NCI-H510A treated with DMSO at 0.1 percent for 48 hours (cell line): ENCODE data around the gene NFATC2IP.
"Not testable (repeated sequence)": the region's sequence is repeated elsewhere in the genome, so short reads cannot be mapped to it uniquely, and the experiment has no call there.

Experiments used
- DNase-seq: peaks from one replicate; lab custom pipeline; 2025; lab: John Stamatoyannopoulos, UW

Gene NFATC2IP

DNA sequence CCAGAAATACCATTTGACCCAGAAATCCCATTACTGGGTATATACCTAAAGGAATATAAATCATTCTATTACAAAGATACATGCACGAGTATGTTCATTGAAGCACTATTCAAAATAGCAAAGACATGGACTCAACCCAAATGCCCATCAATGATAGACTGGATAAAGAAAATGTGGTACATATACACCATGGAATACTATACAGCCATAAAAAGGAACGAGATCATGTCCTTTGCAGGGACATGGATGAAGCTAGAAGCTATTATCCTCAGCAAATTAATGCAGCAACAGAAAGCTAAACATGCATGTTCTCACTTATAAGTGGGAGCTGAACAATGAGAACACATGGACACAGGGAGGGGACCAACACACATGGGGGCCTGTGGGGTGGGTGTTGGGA, 24.5 kb upstream of the NFATC2IP start:
- not testable (repeated sequence) for DNase-seq

DNA sequence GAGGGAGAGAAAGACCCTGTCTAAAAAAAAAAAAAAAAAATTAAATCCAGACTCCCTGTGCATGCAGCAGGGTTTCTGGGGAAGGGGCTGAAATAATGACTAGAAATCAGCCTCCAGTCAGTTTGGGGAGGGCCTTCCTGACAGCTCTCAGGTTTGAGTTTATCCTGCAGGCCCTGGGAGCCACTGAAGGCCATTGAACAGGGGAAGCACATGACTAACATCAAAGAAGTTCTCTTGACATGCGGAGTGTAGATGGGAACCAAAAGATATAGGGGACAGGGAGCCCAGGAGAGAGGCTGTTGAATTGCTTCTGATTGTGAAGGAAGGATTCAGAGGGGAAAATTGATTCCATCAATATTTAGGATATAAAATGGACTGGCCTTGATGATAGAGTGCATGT, 22.9 kb upstream of the NFATC2IP start:
- no peak for DNase-seq

DNA sequence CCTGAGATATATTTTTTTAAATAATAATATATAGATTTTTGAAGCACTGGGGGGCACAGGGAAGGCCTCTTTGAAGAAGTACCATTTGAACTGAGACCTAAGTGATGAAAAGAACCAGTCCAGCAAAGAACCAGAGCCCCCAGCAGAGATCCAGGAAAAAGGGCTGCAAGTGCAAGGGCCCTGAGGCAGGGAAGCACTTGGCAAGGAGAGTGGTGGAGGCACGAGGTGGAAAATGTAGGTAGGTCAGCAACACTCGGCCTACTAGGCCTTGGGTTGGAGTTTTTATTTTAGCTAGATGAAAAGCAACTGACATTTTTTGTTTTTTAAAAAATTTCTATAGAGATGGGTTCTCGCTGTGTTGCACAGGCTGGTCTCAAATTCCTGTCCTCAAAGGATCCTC, 20.5 kb upstream of the NFATC2IP start:
- no peak for DNase-seq

DNA sequence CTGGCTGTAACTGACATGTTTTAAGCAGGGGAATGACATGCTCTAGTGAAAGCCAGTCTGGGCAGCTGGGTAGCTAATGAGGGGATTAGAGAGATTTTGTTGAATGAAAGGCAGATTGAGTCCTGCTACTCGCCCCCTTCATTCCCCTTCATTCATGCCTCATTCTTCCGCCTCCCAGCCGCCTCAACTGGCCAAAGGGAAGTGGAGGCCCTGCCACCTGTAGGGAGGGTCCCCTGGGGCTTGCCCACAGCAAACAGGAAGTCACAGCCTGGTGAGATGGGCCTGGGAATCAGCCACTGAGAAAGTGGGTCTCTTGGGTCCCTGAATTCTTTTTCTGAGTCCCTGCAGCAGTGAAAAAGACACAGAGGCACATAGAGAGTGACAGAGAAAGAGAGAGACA, 20.1 kb upstream of the NFATC2IP start:
- no peak for DNase-seq

DNA sequence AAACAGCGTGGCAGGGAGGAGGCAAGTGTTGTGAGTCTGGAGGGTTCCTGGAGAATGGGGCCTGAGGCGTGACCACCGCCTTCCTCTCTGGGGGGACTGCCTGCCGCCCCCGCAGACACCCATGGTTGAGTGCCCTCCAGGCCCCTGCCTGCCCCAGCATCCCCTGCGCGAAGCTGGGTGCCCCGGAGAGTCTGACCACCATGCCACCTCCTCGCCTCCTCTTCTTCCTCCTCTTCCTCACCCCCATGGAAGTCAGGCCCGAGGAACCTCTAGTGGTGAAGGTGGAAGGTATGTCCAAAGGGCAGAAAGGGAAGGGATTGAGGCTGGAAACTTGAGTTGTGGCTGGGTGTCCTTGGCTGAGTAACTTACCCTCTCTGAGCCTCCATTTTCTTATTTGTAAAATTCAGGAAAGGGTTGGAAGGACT, 18.9 kb upstream of the NFATC2IP start, which contains the start of gene CD19:
Gene CD19 (plus strand): TSS at position 171 of the 425 bp plus-strand sequence. CDS start 30 bp downstream, at position 201.
- DNase-seq = no peak

DNA sequence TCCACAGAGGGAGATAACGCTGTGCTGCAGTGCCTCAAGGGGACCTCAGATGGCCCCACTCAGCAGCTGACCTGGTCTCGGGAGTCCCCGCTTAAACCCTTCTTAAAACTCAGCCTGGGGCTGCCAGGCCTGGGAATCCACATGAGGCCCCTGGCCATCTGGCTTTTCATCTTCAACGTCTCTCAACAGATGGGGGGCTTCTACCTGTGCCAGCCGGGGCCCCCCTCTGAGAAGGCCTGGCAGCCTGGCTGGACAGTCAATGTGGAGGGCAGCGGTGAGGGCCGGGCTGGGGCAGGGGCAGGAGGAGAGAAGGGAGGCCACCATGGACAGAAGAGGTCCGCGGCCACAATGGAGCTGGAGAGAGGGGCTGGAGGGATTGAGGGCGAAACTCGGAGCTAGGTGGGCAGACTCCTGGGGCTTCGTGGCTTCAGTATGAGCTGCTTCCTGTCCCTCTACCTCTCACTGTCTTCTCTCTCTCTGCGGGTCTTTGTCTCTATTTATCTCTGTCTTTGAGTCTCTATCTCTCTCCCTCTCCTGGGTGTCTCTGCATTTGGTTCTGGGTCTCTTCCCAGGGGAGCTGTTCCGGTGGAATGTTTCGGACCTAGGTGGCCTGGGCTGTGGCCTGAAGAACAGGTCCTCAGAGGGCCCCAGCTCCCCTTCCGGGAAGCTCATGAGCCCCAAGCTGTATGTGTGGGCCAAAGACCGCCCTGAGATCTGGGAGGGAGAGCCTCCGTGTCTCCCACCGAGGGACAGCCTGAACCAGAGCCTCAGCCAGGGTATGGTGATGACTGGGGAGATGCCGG, 18.2 kb upstream of the NFATC2IP start:
- no peak for DNase-seq

DNA sequence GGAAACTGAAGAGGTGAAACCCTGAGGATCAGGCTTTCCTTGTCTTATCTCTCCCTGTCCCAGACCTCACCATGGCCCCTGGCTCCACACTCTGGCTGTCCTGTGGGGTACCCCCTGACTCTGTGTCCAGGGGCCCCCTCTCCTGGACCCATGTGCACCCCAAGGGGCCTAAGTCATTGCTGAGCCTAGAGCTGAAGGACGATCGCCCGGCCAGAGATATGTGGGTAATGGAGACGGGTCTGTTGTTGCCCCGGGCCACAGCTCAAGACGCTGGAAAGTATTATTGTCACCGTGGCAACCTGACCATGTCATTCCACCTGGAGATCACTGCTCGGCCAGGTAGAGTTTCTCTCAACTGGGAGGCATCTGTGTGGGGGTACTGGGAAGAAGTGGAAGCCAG, 17.6 kb upstream of the NFATC2IP start:
- DNase-seq = no peak

DNA sequence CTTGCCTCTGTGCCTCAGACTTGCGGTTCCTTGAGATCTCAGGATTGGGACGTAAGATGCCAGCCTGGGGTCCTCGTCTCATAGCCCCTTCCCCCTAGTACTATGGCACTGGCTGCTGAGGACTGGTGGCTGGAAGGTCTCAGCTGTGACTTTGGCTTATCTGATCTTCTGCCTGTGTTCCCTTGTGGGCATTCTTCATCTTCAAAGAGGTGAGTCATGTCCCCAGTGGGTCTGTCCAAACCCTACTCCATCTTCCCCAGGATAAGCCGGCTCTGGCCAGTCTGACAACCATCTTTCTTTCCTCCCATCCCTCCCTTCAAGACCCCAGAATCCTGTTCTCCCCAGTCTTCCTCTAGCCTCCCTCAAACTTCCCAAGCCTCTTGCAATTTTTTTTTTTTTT, 15.4 kb upstream of the NFATC2IP start:
- no peak for DNase-seq

DNA sequence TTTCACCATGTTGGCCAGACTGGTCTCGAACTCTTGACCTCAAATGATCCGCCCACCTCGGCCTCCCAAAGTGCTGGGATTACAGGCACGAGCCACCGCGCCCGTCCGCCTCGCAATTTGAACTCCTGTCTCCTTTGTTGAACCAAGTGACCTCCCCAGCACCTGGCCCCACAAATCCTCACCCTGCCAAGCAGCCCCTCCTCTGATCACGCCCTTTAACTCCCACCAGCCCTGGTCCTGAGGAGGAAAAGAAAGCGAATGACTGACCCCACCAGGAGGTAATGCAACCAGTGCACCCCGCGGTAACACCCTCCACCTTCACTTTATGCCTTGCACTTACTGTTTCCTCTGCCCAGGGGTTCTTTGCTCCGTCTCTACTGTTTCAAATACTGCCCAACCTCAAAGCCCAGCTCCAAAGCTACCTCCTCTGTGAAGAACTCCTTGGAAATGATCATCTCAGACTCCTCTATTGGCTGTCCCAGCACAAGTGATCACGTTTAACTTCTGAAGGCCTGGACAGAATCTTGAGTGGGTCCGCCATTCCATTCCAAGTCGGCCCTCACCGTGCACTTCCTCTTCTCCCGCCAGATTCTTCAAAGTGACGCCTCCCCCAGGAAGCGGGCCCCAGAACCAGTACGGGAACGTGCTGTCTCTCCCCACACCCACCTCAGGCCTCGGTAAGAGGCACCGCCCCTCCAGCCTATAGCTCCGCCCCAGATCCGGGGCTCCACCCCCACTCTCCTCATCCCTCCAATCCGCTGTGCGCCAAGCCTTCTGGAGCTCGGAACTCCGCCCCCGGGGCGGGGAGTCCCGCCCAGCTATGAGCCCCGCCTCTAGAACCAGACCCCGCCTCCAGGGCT, 14.6 kb upstream of the NFATC2IP start:
- no peak for DNase-seq

DNA sequence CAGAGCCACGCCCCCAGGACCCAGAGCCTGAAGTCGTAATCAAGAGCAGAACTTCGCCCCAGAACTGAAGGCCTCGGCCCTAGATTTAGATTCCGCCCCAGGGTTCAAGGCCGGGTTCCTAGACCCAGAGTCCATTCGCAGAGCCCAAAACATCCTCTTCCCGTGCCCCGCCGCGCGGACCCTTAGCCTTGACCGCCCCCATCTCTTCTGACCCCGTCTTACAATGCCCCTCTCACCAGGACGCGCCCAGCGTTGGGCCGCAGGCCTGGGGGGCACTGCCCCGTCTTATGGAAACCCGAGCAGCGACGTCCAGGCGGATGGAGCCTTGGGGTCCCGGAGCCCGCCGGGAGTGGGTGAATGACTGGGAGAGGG, 14.0 kb upstream of the NFATC2IP start:
- no peak for DNase-seq

DNA sequence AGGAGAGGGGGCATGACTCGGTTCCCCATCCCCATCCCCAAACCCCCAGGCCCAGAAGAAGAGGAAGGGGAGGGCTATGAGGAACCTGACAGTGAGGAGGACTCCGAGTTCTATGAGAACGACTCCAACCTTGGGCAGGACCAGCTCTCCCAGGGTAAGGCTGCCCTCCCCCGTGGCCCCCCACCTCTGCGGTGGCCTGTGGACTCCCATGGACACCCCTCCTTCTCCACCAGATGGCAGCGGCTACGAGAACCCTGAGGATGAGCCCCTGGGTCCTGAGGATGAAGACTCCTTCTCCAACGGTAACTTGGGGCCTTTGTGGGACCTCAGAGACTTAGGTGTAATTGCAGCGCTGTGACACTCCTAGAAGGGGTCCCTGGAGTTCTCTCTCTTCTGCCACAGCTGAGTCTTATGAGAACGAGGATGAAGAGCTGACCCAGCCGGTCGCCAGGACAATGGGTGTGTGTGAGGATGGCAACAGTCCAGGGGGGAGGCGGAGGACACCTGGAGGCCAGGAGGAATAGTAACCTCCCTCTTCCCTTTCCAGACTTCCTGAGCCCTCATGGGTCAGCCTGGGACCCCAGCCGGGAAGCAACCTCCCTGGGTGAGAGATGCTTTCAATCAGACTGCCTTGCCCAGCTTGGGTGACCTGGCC, 13.4 kb upstream of the NFATC2IP start:
- no peak for DNase-seq

DNA sequence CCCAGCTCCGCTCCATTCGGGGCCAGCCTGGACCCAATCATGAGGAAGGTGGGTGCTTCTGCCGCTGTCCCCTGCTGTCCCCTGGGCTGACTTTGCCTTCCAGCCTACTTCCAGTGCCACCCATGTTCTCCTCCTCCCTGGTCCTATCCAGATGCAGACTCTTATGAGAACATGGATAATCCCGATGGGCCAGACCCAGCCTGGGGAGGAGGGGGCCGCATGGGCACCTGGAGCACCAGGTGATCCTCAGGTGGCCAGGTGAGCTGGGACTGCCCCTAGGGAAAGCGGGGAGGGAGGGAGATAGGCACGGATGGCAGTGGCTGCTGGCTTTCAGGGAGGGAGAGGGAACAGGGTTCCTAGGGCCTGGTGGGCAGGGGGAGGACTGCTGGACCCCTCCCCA, 12.0 kb upstream of the NFATC2IP start:
- DNase-seq = no peak

DNA sequence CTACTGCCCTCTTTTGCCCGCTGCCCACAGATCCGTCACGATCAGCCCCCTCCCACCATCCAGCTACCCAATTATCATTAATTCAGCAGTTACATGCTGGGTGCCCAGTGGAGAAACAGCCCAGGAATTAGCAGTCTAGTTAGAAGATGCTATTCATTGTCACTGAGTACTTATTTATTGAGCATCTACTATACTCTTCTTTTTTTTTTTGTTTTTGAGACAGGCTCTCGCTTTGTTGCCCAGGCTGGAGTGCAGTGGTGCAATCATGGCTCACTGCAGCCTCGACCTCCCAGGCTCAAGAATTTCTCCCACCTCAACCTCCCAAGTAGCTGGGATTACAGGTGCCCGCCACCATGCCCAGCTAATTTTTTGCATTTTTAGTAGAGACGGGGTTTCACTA, 10.9 kb upstream of the NFATC2IP start:
- DNase-seq = not testable (repeated sequence)

DNA sequence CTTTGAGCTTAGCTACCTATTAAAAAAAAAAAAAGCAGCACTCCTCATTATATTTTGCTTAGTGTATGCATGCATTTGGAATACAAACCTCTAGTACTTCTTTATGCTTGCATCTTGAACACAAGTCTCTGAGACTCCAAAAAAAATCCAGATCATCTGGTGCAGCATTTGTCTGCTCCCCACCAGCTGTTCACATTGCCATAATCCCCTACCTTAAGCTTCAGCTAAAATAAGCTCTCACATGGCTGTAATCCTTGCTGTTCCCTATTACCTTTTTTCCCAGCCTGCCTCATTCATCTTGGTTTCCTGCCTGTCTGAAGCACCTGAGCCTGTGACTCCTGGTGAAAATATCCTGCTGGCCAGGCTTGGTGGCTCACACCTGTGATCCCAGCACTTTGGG, 7.5 kb upstream of the NFATC2IP start:
- no peak for DNase-seq

DNA sequence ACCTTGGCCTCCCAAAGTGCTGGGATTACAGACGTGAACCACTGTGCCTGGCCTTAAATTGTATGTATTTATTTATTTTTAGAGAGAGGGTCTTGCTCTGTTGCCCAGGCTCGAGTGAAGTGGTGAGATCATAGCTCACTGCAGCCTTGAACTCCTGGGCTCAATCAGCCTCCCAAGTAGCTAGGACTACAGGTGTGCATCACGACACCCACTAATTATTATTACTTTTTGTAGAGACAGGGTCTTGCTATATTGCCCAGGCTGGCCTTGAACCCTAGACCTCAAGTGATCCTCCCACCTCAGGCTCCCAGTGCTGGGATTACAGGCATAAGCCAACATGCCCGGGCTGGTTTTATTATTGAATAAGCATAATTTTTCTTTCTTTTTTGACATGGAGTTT, 4.1 kb upstream of the NFATC2IP start:
- no peak for DNase-seq

DNA sequence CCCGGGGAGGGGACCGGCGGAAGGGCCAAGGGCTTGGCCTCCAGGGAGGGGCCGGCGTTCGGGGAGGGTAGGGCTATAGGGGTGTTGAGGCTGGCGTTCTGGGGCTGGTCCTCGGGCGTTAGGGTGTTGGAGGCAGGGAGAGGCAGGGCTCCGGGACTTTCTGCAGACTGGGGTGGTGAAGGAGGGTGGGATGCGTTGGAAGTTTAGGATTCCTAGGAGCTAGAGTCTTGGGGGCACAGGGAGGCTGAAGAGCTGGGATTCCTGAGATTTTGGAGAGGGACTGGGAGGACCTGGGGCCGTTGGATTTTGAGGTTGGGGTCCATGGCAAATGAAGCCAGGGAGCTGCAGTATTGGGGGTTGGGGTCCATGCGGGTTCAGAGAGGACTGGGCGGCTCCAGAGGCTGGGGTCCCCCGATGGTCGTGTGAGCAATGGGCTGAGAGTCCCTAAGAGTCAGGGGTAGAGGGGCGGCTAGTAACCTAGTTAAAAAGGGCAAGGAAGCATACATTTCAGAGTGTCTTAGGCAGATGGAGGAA, 740 bp downstream of the NFATC2IP start:
- DNase-seq = no peak

DNA sequence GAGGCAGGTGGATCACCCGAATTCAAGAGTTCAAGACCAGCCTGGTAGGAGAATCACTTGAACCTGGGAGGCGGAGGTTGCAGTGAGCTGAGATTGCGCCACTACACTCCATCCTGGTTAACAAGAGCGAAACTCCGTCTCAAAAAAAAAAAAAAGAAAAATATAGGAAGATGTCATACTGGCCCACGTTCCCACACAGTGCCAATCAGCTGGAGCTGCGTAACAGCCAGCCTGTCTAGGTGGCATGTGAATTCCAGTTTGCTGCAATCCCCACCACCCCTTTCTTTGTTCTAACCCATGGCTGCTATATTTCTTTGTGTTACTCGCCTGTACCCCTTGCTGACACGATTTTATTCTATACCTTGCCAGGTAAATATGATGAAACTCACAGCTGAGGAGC, 7.5 kb downstream of the NFATC2IP start:
- no peak for DNase-seq

DNA sequence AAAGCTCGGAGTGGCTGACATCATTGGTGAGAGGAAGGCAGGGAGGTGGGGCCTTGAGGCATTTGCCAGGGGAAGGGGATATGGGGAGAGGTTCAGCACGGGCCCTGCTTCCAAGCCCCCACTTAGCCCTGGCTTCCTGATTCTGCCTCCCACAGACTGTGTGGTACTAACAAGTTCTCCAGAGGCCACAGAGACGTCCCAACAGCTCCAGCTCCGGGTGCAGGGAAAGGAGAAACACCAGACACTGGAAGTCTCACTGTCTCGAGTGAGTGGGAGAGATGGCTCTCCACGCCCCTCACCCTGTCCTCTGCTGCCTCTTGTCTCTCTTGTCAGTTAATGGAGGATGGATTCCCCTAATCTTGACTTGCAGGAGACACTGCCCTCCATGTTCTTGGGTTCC, 8.1 kb downstream of the NFATC2IP start:
- no peak for DNase-seq

DNA sequence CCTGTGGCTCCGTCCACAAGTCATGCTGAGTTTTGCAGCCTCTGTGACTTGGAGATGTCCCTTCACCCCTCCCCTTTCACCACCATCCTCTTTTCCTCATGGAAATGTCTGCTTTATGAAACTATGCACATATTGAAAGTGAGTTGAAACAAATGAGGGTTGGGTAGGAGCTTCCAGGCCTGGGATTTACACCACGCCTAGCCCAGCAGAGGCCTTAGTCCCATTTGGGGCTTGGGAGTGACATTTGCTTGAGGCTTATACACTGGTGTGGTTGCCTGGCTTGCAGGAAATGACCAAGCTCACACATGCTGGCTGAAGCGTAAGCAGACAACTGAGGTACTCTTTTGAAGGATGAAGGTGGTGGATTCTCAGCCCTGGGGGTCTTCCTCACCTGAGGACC, 13.3 kb downstream of the NFATC2IP start:
- no peak for DNase-seq

DNA sequence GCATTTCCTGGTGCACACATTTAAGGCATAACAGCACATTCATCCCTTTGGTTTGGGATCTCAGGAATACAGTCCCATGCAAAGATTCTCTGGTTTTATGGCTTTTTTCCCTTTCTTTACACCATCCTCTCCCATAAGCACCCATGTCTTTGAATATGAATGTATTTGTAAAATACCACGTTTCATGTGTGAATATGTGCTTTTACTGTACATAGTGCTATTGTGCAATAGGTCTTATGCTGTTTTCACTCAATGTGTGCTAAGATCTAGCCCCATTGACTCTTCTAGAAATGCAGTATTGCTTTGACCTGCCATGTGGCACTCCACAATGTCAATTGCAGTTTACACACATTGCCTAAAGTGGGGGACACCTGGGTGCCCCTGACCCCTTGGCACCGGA, 13.8 kb downstream of the NFATC2IP start:
- no peak for DNase-seq

DNA sequence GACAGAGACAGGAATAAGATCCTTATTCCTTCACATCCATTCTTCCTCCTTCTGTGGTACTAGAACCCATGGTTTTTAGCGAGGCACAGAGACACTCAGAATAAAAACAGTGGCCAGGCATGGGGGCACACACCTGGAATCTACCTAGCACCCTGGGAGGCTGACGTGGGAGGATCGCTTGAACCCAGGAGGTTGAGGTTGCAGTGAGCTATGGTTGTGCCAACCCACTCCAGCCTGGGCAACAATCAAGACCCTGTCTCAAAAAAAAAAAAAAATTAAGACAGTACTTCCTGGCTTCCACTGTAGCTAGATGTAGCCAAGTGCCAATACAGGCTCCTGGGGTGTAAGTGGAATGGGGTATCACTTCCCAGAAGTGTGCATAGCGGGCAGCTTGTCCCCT, 16.4 kb downstream of the NFATC2IP start:
- no peak for DNase-seq

DNA sequence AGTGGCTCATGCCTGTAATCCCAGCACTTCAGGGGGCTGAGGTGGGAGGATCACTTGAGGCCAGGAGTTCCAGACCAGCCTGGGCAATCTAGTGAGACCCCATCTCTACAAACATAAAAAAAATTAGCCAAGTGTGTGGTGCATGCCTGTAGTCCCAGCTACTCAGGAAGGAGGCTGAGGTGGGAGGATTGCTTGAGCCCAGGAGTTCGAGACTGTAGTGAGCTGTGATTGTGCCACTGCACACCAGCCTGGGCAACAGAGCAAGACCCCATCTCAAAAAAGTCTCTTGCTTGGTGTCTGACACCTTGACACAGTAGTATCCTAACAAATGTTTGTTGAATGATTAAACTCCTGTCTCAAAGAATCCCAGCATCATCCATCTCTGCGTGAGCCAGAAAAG, 19.0 kb downstream of the NFATC2IP start:
- DNase-seq = not testable (repeated sequence)
